Gastroesophageal sphincter (tissue), 4 donors: Measurements from ENCODE around the gene SGTB. TPM values are rescaled to one million over a fixed set of nuclear protein-coding genes. Genes with fewer than 3 reads are reported as not detected.

Experiments used
- ATAC-seq: fragments of 150-250 bp; one replicate; pipeline ENCODE4 v1.9.1; 2016; ENCODE audit warnings: mild to moderate bottlenecking, moderate library complexity
- H3K27ac ChIP-seq, 4 donors: fragments of 200-600 bp; sonication (generic) in 3 of 4; 1 replicate in 3 of 4; 2 replicates in 1 of 4; pipeline ENCODE4 v1.5.1; 2016 to 2019
- H3K27me3 ChIP-seq: fragments of 200-600 bp; sonication (generic); one replicate; pipeline ENCODE4 v1.5.1; 2019
- H3K36me3 ChIP-seq, 2 donors: fragments of 200-600 bp; sonication (generic); one replicate each; pipeline ENCODE4 v1.5.1; 2019; ENCODE audit warnings: control low read depth in 1 of 2
- H3K4me1 ChIP-seq, 3 donors: fragments of 200-600 bp; sonication (generic); 1 replicate in 2 of 3; 2 replicates in 1 of 3; pipeline ENCODE4 v1.5.1; 2016 to 2019; ENCODE audit warnings: control low read depth in 2 of 3
- H3K4me3 ChIP-seq, 2 donors: fragments of 200-600 bp; sonication (generic); one replicate each; pipeline ENCODE4 v1.5.1; 2019; ENCODE audit warnings: mild to moderate bottlenecking in 1 of 2, moderate library complexity in 1 of 2
- H3K9me3 ChIP-seq, 3 donors: fragments of 200-600 bp; sonication (generic); one replicate each; pipeline ENCODE4 v1.5.1; 2017 to 2019; ENCODE audit warnings: control low read depth in 2 of 3
- EP300 ChIP-seq: sonication (generic); formaldehyde crosslinking; IDR thresholded peaks from one replicate; pipeline ENCODE4 v1.6.1; 2017; ENCODE audit warnings: antibody characterized with exemption, mild to moderate bottlenecking
- POLR2A ChIP-seq, 2 donors: fragments of 450-650 bp; IDR thresholded peaks; one replicate each; pipeline ENCODE4 v1.6.1; 2017; ENCODE audit warnings: antibody characterized with exemption in 2 of 2, mild to moderate bottlenecking in 2 of 2, moderate library complexity in 1 of 2
- POLR2AphosphoS5 ChIP-seq: sonication (generic); formaldehyde crosslinking; IDR thresholded peaks from one replicate; pipeline ENCODE4 v1.6.1; 2017; ENCODE audit warnings: antibody characterized with exemption
- WGBS, 2 donors: methylation state at CpG; one replicate each; pipeline ENCODE4 v1.1.5; 2018; ENCODE audit warnings: low coverage in 1 of 2; 5-methylcytosine and 5-hydroxymethylcytosine counted together
- total RNA-seq, 4 donors: library from RNA; depleted of rRNA; stranded (reverse); fragments of >200 nt; gene quantifications; one replicate each; pipeline ENCODE4 v1.1.0, GENCODE V29; 2016
- TF ChIP-seq, protein P1 (sequence below), 4 experiments: fragments of 200-600 bp in 2 of 4; fragments of 450-650 bp in 2 of 4; sonication (generic) in 1 of 4; IDR thresholded peaks; one replicate each; pipeline ENCODE4 v1.5.1; 2017 to 2019; ENCODE audit warnings: antibody characterized with exemption in 4 of 4, mild to moderate bottlenecking in 2 of 4, moderate library complexity in 2 of 4

The SGTB gene
- total RNA-seq, 4 donors from 2014 or later: 12.1 to 15.2 (median 14.3) TPM

DNA sequence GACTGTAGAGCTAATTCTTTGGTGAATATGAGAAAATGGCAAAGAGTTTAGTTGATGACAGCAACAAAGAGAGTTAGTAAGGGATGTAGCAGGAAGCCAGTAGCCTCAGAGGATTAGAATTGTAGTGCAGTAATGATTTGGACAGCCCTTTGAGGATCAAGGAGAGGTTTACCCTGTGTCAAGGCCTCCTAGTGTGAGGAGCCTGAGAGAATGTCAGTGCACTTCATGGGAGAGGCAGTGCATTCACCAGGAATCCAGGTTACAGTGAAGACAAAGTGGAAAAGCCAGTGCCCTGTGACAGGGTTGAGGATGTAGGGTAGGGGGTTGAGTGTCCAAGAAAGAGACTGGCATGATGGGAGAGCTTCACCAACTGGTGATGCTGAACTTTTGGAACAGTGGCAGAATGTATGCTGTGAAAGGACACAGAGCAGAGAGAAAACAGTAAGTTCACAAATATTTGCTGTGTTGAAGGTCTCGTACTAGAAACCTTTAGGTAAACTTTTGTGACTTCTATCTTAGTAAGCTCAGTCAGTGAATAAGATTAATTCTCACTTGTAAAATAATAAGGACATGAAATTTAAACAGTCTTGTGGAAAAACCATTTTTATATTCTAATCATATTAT lies 27.4 kb upstream of the SGTB start:
- 100% methylated on average over 1 of the region's 1 CpG for WGBS, 2 donors
- no peak for ATAC-seq
- TF ChIP-seq POLR2A (IDR thresholded peaks at IDR 0.05) (no peak), EP300 (no peak), POLR2AphosphoS5 (no peak)
- TF ChIP-seq, protein P1, sequence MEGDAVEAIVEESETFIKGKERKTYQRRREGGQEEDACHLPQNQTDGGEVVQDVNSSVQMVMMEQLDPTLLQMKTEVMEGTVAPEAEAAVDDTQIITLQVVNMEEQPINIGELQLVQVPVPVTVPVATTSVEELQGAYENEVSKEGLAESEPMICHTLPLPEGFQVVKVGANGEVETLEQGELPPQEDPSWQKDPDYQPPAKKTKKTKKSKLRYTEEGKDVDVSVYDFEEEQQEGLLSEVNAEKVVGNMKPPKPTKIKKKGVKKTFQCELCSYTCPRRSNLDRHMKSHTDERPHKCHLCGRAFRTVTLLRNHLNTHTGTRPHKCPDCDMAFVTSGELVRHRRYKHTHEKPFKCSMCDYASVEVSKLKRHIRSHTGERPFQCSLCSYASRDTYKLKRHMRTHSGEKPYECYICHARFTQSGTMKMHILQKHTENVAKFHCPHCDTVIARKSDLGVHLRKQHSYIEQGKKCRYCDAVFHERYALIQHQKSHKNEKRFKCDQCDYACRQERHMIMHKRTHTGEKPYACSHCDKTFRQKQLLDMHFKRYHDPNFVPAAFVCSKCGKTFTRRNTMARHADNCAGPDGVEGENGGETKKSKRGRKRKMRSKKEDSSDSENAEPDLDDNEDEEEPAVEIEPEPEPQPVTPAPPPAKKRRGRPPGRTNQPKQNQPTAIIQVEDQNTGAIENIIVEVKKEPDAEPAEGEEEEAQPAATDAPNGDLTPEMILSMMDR (IDR thresholded peaks at IDR 0.05): no peak

DNA sequence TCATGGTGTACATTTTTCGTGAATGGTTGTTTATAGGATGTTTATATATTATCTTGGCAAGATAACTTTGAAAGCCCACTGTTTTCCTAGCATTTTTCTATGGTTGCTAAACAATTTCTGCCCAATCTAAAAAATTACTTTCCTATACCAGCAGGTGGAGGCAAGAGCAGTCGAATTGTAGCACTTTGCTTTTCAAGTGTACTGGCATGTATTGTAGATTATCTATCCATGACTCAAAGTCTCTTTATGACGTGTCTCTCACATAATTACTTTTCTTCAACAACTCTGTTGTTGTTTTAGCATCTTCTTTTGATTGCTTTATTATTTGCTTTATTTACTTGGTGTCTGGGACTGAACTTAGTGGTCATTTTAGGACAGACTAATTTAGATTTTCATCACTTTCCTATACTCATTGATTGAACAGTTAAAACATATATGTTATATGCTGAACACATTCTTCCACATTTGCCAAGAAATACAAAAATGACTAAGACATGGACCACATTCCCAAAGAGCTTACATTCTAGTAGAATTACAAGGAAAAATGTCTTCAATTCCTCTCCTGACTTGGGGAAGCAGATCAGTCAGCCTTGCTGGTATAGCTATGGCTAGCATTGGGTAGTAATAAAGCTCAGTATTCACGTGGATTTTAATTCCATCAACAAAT lies 20.8 kb upstream of the SGTB start:
- no peak for ATAC-seq
- 15 to 18% methylated on average over 4 of the region's 4 CpGs for WGBS, 2 donors
- TF ChIP-seq EP300 (no peak), POLR2A (IDR thresholded peaks at IDR 0.05) (no peak), POLR2AphosphoS5 (no peak)
- TF ChIP-seq, protein P1 (IDR thresholded peaks at IDR 0.05): peak; percentile 20 to 54 (median 48)
- no peaks in the 10 kb centered on the region for H3K9me3 ChIP-seq
- no peaks in the 10 kb centered on the region for H3K4me1 ChIP-seq
- no peak overlapping the region for H3K27ac ChIP-seq
- H3K36me3 ChIP-seq: no peaks in the 10 kb centered on the region
- no peaks in the 10 kb centered on the region for H3K27me3 ChIP-seq
- H3K4me3 ChIP-seq: no peak overlapping the region

More for the DNA sequence above, 27.4 kb upstream of the SGTB start:
- Histone ChIP-seq H3K27me3 (no peaks in the 10 kb centered on the region), H3K4me1 (no peaks in the 10 kb centered on the region), H3K27ac (no peak overlapping the region), H3K9me3 (no peaks in the 10 kb centered on the region), H3K4me3 (no peak overlapping the region), H3K36me3 (no peaks in the 10 kb centered on the region)

DNA sequence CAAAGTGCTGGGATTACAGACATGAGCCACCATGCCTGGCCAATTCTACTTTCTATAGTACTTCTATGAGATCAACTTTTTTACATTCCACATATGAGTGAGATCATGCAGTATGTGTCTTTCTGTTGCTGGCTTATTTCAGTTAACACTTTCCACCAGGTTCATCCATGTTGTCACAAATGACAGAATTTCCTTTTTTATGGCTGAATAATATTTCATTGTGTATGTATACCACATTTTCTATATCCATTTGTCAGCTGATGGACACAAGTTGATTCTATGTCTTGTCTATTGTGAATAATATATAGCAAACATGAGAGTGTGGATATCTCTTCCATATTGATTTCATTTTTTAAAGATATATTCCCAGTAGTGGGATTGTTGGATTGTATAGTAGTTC lies 17.3 kb upstream of the SGTB start:
- Histone ChIP-seq H3K36me3 (no peaks in the 10 kb centered on the region), H3K9me3 (no peaks in the 10 kb centered on the region), H3K27me3 (no peaks in the 10 kb centered on the region), H3K4me3 (no peak overlapping the region), H3K4me1 (no peaks in the 10 kb centered on the region), H3K27ac (no peak overlapping the region)
- TF ChIP-seq, protein P1 (IDR thresholded peaks at IDR 0.05): no peak
- no peak for TF ChIP-seq POLR2A (IDR thresholded peaks at IDR 0.05)
- TF ChIP-seq POLR2AphosphoS5: no peak
- no peak for TF ChIP-seq EP300
- ATAC-seq: no peak

DNA sequence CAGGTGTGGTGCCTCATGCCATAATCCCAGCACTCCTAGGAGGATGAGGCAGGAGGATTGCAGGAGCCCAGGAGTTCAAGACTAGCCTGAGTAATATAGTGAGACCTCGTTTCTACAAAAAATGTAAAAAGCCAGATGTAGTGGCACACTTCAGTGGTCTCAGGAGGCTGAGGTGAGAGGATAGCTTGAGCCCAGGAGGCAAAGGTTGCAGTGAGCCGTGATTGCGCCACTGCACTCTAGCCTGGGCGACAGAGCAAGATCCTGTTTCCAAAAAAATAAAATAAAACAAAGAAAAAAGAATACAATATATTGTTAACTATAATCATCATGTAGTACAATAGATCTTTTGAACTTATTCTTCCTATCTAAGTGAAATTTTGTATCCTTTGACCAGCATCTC lies 16.4 kb upstream of the SGTB start:
- H3K27ac ChIP-seq: no peak overlapping the region
- no peaks in the 10 kb centered on the region for H3K4me1 ChIP-seq
- no peaks in the 10 kb centered on the region for H3K36me3 ChIP-seq
- H3K4me3 ChIP-seq: no peak overlapping the region
- TF ChIP-seq, protein P1 (IDR thresholded peaks at IDR 0.05): no peak
- H3K9me3 ChIP-seq: no peaks in the 10 kb centered on the region
- ATAC-seq: no peak
- 73 to 77% methylated on average over 4 of the region's 4 CpGs for WGBS, 2 donors
- no peaks in the 10 kb centered on the region for H3K27me3 ChIP-seq

DNA sequence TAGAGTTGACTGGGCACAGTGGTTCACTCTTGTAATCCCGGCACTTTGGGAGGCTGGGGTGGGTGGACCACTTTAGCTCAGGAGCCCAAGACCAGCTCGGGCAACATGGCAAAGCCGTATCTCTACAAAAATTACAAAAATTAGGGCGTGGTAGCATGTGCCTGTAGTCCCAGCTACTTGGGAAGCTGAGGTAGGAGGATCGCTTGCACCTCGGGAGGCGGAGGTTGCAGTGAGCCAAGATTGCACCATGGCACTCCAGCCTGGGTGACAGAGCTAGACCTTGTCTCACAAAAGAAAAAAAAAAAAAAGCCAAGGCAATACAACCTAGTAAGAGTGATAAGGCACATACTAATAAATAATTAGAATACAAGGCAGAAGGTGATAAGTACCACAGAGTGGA lies 15.9 kb upstream of the SGTB start:
- TF ChIP-seq, protein P1 (IDR thresholded peaks at IDR 0.05): no peak
- TF ChIP-seq EP300 (no peak), POLR2A (IDR thresholded peaks at IDR 0.05) (no peak), POLR2AphosphoS5 (no peak)
- Histone ChIP-seq H3K4me3 (no peak overlapping the region), H3K36me3 (no peaks in the 10 kb centered on the region), H3K4me1 (no peaks in the 10 kb centered on the region), H3K27me3 (no peaks in the 10 kb centered on the region), H3K27ac (no peak overlapping the region), H3K9me3 (no peaks in the 10 kb centered on the region)
- no peak for ATAC-seq
- 72 to 82% methylated on average over 4 to 7 of the region's 7 CpGs for WGBS, 2 donors
